OCI-LY3 (cell line): ENCODE measurements around the gene PBOV1.

Experiments used
- EZH2phosphoT487 ChIP-seq: fragments of 200-600 bp; shearing (Covaris generic); IDR thresholded peaks from 2 replicates; pipeline ENCODE4 v1.6.1; 2018; ENCODE audit warnings: antibody characterized with exemption, mixed run types, low read depth
- TF ChIP-seq, protein P1 (sequence below): fragments of 200-600, 300-600 bp; sonication (generic); IDR thresholded peaks from 2 replicates; pipeline ENCODE4 v1.5.1; 2014; ENCODE audit warnings: antibody characterized with exemption, low read length, low read depth

DNA sequence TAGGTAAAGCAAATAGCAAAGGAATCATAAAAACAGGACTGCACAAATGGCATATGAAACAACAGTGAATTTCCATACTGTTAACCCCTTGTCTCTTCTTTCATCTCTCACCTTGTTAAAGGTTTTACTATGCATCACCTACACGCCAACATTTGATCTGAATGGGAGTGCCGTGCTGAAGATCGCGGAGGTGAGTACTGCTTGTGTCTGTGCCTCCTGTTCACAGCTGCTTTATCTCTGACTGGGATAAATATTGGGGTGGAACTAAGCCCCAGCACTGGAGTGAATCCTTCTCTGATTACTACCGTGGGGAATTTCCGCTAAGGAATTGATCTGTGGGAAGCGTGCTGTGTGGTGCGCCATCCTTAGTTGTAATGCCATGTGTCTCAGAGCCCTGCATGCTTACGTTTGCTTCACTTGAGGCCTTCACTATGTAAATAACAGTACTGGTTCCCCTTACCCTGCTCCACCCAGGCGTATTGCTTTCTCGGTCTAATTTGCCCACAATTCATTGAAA, 11.4 kb upstream of the PBOV1 start:
- TF ChIP-seq, protein P1, sequence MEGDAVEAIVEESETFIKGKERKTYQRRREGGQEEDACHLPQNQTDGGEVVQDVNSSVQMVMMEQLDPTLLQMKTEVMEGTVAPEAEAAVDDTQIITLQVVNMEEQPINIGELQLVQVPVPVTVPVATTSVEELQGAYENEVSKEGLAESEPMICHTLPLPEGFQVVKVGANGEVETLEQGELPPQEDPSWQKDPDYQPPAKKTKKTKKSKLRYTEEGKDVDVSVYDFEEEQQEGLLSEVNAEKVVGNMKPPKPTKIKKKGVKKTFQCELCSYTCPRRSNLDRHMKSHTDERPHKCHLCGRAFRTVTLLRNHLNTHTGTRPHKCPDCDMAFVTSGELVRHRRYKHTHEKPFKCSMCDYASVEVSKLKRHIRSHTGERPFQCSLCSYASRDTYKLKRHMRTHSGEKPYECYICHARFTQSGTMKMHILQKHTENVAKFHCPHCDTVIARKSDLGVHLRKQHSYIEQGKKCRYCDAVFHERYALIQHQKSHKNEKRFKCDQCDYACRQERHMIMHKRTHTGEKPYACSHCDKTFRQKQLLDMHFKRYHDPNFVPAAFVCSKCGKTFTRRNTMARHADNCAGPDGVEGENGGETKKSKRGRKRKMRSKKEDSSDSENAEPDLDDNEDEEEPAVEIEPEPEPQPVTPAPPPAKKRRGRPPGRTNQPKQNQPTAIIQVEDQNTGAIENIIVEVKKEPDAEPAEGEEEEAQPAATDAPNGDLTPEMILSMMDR, result no peak
- TF ChIP-seq EZH2phosphoT487, result no peak
